Measurements from ENCODE around the gene CDK6. TPM values are rescaled to one million over a fixed set of nuclear protein-coding genes. Genes with fewer than 3 reads are reported as not detected.

CDK6 gene
- total RNA-seq, 1 donor from 2014 or later, result 6.0 TPM

GRCh38 chr7:92766461-92767003 is 69.8 kb downstream of the CDK6 start:
- no peaks in the 10 kb centered on the region for H3K36me3 ChIP-seq

GRCh38 chr7:92765725-92766124 is 70.6 kb downstream of the CDK6 start:
- no peak for TF ChIP-seq EZH2phosphoT487 (IDR thresholded peaks at IDR 0.05)
- TF ChIP-seq CTCF (IDR thresholded peaks at IDR 0.05), result no peak
- TF ChIP-seq EZH2 (IDR thresholded peaks at IDR 0.05), result no peak
- no peak overlapping the region for H3K4me2 ChIP-seq

More at GRCh38 chr7:92766461-92767003, 69.8 kb downstream of the CDK6 start:
- peaks cover 27% of the 10 kb centered on the region for H3K4me1 ChIP-seq
- Mint-ChIP-seq H3K4me1 (peaks cover 13% of the 10 kb centered on the region), H3K27me3 (ENCODE audit: insufficient read depth, low read depth) (no peaks in the 10 kb centered on the region), H3K4me3 (no peak overlapping the region), H3K27ac (no peak overlapping the region), H3K36me3 (peaks cover 11% of the 10 kb centered on the region), H3K9me3 (no peaks in the 10 kb centered on the region)
- H3K4me2 ChIP-seq, result no peak overlapping the region
- no peak overlapping the region for H3K4me3 ChIP-seq
- no peak overlapping the region for H2AFZ ChIP-seq (replicated peaks)
- no peaks in the 10 kb centered on the region for H3K9me3 ChIP-seq (ENCODE audit: low read depth)
- DNase-seq (ENCODE audit: low spot score), result no peak
- H3K27ac ChIP-seq, result no peak overlapping the region
- no peak for TF ChIP-seq EZH2 (IDR thresholded peaks at IDR 0.05)
- no peak for TF ChIP-seq CTCF (IDR thresholded peaks at IDR 0.05)
- TF ChIP-seq EZH2phosphoT487 (IDR thresholded peaks at IDR 0.05), result no peak
- no peaks in the 10 kb centered on the region for H4K20me1 ChIP-seq (ENCODE audit: low read depth)
- no peak overlapping the region for H3K9ac ChIP-seq
- H3F3A ChIP-seq (ENCODE audit: low read depth), result peaks cover 5% of the 10 kb centered on the region
- no peaks in the 10 kb centered on the region for H3K27me3 ChIP-seq
- H3K79me2 ChIP-seq (ENCODE audit: low read depth), result no peaks in the 10 kb centered on the region

GRCh38 chr7:92763636-92764423 is 72.5 kb downstream of the CDK6 start:
- H3K4me2 ChIP-seq, result peak overlapping the region; percentile 30
- no peak overlapping the region for H2AFZ ChIP-seq (replicated peaks)
- no peaks in the 10 kb centered on the region for H3K27me3 ChIP-seq
- DNase-seq (ENCODE audit: low spot score), result peak; percentile 64
- H3K4me3 ChIP-seq, result no peak overlapping the region
- Mint-ChIP-seq H3K36me3 (peaks cover 12% of the 10 kb centered on the region), H3K4me3 (no peak overlapping the region), H3K27ac (no peak overlapping the region), H3K27me3 (ENCODE audit: insufficient read depth, low read depth) (no peaks in the 10 kb centered on the region), H3K4me1 (peaks cover 8% of the 10 kb centered on the region), H3K9me3 (no peaks in the 10 kb centered on the region)
- peaks cover 35% of the 10 kb centered on the region for H3K4me1 ChIP-seq
- H3K79me2 ChIP-seq (ENCODE audit: low read depth), result no peaks in the 10 kb centered on the region
- peaks cover 8% of the 10 kb centered on the region for H3F3A ChIP-seq (ENCODE audit: low read depth)
- H4K20me1 ChIP-seq (ENCODE audit: low read depth), result no peaks in the 10 kb centered on the region
- no peaks in the 10 kb centered on the region for H3K36me3 ChIP-seq
- TF ChIP-seq CTCF (IDR thresholded peaks at IDR 0.05) (no peak), EZH2phosphoT487 (IDR thresholded peaks at IDR 0.05) (no peak), EZH2 (IDR thresholded peaks at IDR 0.05) (no peak)
- no peaks in the 10 kb centered on the region for H3K9me3 ChIP-seq (ENCODE audit: low read depth)
- no peak overlapping the region for H3K9ac ChIP-seq
- H3K27ac ChIP-seq, result no peak overlapping the region

More at GRCh38 chr7:92765725-92766124, 70.6 kb downstream of the CDK6 start:
- Histone ChIP-seq H3K36me3 (no peaks in the 10 kb centered on the region), H3K79me2 (ENCODE audit: low read depth) (no peaks in the 10 kb centered on the region), H3K27me3 (no peaks in the 10 kb centered on the region), H3K27ac (no peak overlapping the region), H3K9ac (no peak overlapping the region), H2AFZ (replicated peaks) (no peak overlapping the region), H3K9me3 (ENCODE audit: low read depth) (no peaks in the 10 kb centered on the region), H3K4me1 (peaks cover 27% of the 10 kb centered on the region), H3K4me3 (no peak overlapping the region), H3F3A (ENCODE audit: low read depth) (peaks cover 5% of the 10 kb centered on the region), H4K20me1 (ENCODE audit: low read depth) (no peaks in the 10 kb centered on the region)
- Mint-ChIP-seq H3K4me1 (peaks cover 13% of the 10 kb centered on the region), H3K36me3 (peaks cover 11% of the 10 kb centered on the region), H3K4me3 (no peak overlapping the region), H3K27me3 (ENCODE audit: insufficient read depth, low read depth) (no peaks in the 10 kb centered on the region), H3K27ac (no peak overlapping the region), H3K9me3 (no peaks in the 10 kb centered on the region)
- no peak for DNase-seq (ENCODE audit: low spot score)

Data from neural progenitor cell (in vitro differentiated cells).